ENCODE data around the gene SMTN. TPM values are rescaled to one million over a fixed set of nuclear protein-coding genes. Genes with fewer than 3 reads are reported as not detected.
A peak's percentile ranks its signal among the peaks of the same experiment; 100 is the strongest.

The SMTN gene
- total RNA-seq = 10 to 100 TPM in 1 of 3 donors, 1 to 10 TPM in 2; 8.9 to 10.4 (median 9.4) TPM

DNA sequence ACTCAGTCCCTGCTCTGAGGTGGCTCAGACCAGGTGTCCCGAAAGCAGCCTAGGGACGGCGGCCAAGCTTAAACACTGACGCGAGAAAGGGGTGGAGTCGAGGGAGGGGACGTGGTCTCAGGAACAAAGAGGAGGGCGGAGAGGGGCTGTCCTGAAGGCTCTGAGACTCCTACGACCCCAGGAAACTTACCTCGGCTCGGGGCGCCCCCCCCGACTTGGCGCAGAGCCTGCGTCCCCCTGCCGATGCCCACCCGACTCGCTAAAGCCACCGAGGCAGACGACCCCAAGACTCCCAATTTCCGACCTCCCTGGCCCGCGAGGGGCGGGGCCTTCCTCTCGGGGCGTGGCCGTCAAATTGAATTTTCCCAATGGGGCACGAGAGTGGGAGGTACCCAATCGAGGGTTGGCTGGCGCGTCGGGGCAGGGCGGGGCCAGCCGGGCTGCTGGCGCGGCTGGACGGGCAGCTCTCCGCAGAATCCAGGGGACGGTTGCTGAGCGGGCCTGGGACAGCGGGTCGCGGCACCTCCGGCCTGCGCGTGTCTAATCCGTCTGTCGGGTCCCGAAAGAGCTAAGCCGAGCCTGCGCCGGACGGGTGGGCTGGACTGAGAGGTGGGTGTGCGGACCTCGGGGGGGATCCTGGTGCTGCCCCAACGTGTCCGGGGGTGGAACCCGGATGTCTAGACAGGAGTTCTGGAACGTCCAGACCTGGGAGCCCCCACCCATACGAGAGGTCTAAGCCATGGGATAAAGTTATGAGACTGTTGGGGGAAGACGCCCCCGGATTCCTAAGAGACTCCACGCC is at the start of gene SMTN:
Gene SMTN (plus strand): TSS at position 471 of the 802 bp plus-strand sequence. CDS start 1,941 bp downstream, outside the sequence.
- Mint-ChIP-seq H3K4me1 (ENCODE audit: low read depth) (peaks cover 38% of the 10 kb centered on the region), H3K9me3 (no peaks in the 10 kb centered on the region), H3K36me3 (ENCODE audit: insufficient read depth) (no peaks in the 10 kb centered on the region), H3K4me3 (peak within 1 kb of the TSS; percentile 83), H3K27me3 (ENCODE audit: low read depth) (no peaks in the 10 kb centered on the region)
- DNase-seq = peak; percentile 83
- ATAC-seq = peak; percentile 69 to 70

DNA sequence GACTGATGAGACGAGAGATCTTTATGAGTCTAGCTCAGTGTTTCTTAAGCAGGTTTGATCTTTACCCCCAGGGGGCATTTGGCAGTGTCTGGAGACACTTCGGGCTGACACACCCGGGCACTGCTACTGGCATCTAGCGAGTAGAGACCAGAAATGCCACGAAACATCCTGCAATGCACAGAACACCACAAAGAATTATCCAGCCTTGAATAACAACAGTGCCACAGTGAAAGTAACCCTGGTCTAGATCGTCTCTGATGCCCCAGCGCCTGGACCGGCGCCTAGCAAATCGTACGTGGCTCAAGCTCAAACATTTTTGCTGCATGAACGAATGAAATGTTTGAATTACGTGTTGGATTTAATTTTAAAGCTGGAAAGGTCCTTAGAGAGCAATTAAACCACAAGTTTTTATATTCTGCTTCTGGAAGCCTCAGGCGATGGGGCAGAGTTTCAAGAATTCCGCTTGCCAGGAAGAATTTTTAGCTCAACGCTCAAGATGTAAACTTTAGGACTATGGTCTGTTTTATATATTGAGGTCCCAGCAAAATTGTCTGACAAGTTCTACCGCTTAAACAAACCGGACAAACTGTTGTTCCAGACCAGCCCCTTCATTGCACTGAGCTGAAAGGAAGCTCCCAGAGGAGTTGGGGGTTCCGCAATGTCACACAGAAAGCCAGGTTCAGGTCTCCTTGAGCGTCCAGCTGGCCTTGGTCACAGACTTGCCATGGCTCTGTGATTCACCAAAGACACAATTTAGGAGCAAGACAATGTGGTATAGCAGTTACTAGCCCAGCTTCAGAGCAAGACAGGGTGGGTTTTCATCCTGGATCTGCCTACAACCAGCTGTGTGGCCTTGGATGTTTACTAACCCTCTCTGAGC is 44.2 kb upstream of the SMTN start:
- Mint-ChIP-seq H3K4me1 (ENCODE audit: low read depth) (no peaks in the 10 kb centered on the region), H3K27me3 (ENCODE audit: low read depth) (no peaks in the 10 kb centered on the region), H3K9me3 (no peaks in the 10 kb centered on the region), H3K36me3 (ENCODE audit: insufficient read depth) (no peaks in the 10 kb centered on the region), H3K4me3 (no peak overlapping the region)
- no peak for ATAC-seq
- DNase-seq = no peak

DNA sequence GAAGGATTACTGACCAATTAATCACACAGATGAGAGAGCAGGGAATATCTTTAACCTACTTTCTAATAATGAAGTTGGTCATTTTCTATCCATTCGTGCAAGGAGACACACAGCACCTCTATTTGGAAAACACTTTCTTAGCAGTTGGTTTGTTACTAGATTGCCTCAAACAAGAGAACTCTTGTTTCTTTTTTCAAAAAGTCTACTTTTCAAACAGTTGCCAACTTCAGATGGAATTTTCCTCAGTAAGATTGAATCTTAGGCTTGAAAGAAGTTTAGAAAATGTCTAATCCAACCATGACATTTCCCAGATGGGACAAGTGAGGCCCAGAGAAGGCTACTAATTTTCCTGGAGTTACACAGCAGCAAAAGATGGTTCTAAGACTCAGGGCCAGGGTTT is 42.4 kb upstream of the SMTN start:
- no peak for DNase-seq
- no peaks in the 10 kb centered on the region for H3K4me1 Mint-ChIP-seq (ENCODE audit: low read depth)
- no peaks in the 10 kb centered on the region for H3K9me3 Mint-ChIP-seq
- no peak for ATAC-seq
- H3K27me3 Mint-ChIP-seq (ENCODE audit: low read depth) = no peaks in the 10 kb centered on the region
- H3K4me3 Mint-ChIP-seq = no peak overlapping the region
- H3K36me3 Mint-ChIP-seq (ENCODE audit: insufficient read depth) = no peaks in the 10 kb centered on the region

DNA sequence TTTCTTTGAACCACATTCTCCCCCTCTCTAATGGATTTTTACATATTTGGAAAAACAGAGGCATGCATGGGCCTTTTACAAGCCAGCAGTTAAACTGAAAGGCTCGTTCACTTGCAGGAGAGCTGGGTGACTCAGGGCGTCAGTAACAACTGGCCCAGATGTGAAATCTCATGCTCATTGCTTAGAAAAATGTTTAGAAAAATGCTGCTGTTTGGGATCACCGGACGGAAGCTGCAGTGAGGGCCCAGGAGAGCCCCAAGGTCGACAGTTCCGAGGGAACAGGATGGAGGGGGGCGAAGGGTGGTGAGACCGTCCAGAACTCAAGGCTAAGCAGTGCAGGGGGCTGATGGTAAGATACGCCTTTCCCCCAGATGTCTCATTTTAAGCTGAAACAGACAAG is 41.7 kb upstream of the SMTN start:
- Mint-ChIP-seq H3K4me1 (ENCODE audit: low read depth) (no peaks in the 10 kb centered on the region), H3K4me3 (no peak overlapping the region), H3K36me3 (ENCODE audit: insufficient read depth) (no peaks in the 10 kb centered on the region), H3K27me3 (ENCODE audit: low read depth) (no peaks in the 10 kb centered on the region), H3K9me3 (no peaks in the 10 kb centered on the region)
- no peak for ATAC-seq
- no peak for DNase-seq

DNA sequence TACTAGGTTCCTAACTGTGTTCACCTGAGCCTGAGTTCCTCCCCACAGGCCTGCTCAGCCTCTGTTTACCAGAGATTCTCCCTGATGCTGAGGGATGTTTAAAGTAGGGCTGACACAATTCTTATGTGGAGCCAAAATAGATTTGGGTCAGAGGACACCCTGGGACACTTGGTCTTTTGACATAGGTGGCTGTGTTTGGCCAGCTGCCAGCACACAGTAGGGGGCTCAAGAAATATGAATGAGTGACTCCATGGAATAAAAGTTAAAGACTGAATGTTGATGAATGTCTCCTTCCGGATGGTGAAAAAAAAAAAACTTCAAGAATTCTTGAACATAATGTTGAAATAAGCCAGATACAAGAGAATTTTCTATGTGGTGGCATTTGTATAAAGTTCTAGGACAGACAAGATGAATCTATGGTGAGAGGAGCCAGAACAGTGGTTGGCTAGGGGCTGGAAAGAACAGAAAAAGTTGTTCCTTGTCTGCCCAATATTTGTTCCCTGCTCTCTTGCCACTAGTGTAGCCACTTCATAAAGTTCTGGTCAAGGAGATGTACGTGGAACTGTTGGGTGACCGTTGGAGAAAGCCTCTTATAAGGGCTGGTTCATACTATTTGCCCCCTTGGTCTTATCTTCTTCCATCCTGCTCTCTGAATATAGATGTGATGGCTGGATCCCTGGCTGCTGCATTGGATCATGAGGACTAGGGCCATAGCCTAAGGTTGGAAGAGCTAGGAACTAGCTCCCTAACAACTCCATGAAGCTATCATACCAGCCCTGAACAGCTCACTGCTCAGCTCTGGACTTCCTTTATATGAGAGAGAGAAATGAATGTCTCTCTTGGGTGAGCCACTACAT is 40.3 kb upstream of the SMTN start:
- no peaks in the 10 kb centered on the region for H3K27me3 Mint-ChIP-seq (ENCODE audit: low read depth)
- DNase-seq (no peak), ATAC-seq (no peak)
- no peaks in the 10 kb centered on the region for H3K36me3 Mint-ChIP-seq (ENCODE audit: insufficient read depth)
- H3K4me1 Mint-ChIP-seq (ENCODE audit: low read depth) = no peaks in the 10 kb centered on the region
- H3K4me3 Mint-ChIP-seq = no peak overlapping the region
- H3K9me3 Mint-ChIP-seq = no peaks in the 10 kb centered on the region

DNA sequence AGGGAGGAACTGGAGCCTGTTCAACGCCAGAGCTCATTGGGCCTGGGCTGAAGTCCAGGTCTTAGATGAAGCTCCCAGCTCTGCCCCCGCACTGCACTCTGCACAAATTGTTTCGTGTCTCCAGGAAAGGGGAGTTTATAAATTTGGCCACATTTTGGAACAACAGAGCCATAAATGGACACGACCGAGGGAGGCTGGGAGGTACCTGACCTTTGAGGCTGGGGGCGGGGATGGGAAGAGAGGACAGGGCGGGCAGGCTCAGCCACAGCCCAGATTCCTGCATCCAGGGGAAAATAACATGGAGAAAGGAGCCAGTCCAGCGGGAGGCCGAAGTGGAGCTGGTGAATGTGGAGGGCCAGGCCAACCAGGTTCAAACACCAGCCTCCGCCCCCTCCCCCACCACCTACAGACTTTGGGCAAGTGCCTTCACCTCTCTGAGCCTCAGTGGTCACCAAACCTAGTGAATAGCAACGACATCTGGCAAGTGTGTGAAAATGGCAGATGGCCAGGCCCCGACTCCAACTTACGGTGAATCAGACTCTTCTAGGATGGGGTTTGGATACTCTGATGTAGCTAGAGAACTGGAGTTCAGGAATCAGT is 36.8 kb upstream of the SMTN start:
- ATAC-seq = no peak
- no peak for DNase-seq
- no peak overlapping the region for H3K4me3 Mint-ChIP-seq
- H3K36me3 Mint-ChIP-seq (ENCODE audit: insufficient read depth) = no peaks in the 10 kb centered on the region
- no peaks in the 10 kb centered on the region for H3K27me3 Mint-ChIP-seq (ENCODE audit: low read depth)
- no peaks in the 10 kb centered on the region for H3K9me3 Mint-ChIP-seq
- H3K4me1 Mint-ChIP-seq (ENCODE audit: low read depth) = no peaks in the 10 kb centered on the region

DNA sequence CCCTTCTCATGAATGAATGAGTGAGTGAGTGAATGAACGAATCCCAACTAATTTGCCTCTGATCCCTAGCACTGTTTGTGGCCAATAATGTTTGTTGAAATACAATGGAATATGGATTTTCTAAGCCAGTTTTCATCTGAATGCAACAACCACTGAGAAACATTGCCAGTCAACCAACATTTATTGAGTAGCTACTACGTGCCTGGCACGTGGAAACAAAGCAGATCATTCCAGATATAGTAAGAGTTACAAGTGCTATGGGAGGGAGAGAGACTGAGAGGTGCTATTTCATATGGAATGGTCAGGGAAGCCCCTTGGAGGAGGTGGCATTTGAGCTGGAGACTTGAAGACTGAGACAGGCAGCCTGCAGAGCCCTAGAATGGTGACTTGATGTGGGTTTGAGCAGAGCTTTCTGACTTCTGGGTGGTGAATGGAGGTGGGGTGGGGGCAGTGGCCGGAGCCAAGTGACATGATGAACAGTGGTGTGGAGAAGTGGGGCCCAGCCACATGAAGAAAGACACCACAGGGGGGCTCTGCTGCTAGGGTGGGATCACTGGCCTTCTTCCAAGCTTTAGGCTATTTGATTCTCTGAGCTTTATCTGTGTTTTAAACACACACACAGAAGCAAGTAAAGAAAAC is 35.1 kb upstream of the SMTN start:
- Mint-ChIP-seq H3K9me3 (no peaks in the 10 kb centered on the region), H3K4me1 (ENCODE audit: low read depth) (no peaks in the 10 kb centered on the region), H3K27me3 (ENCODE audit: low read depth) (no peaks in the 10 kb centered on the region), H3K36me3 (ENCODE audit: insufficient read depth) (no peaks in the 10 kb centered on the region), H3K4me3 (no peak overlapping the region)
- no peak for ATAC-seq
- no peak for DNase-seq

DNA sequence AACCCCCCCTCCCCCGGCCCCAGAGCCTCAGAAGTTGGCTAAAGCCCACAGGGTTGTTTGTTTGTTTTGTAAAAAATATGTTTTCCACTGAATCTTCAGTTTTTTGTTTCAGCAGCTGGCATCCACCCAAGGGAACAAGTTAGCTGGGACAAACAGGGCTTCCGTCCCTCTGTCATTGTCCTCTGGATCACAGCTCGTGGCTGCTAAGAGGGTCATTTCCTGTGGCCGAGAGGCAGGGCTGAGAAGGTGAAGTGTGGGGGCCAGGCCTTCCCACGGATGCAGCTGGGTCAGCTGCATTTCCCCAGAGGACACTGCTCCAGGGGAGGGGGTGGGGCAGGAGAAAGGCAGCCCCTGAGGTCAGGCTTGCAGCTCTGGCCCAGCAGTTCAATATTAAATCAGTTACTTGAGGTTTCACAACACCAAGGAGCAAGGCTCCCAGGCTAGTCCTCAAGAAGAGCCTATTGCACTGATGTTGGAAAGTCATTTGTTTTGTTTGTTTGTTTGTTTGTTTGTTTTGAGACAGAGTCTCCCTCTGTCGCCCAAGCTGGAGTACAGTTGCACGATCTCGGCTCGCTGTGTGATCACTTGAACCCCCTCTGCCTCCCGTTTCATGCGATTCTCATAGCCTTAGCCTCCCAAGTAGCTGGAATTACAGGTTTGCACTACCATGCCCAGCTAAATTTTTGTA is 34.4 kb upstream of the SMTN start:
- ATAC-seq (no peak), DNase-seq (no peak)
- H3K4me3 Mint-ChIP-seq = no peak overlapping the region
- H3K9me3 Mint-ChIP-seq = no peaks in the 10 kb centered on the region
- no peaks in the 10 kb centered on the region for H3K36me3 Mint-ChIP-seq (ENCODE audit: insufficient read depth)
- H3K27me3 Mint-ChIP-seq (ENCODE audit: low read depth) = no peaks in the 10 kb centered on the region
- no peaks in the 10 kb centered on the region for H3K4me1 Mint-ChIP-seq (ENCODE audit: low read depth)

DNA sequence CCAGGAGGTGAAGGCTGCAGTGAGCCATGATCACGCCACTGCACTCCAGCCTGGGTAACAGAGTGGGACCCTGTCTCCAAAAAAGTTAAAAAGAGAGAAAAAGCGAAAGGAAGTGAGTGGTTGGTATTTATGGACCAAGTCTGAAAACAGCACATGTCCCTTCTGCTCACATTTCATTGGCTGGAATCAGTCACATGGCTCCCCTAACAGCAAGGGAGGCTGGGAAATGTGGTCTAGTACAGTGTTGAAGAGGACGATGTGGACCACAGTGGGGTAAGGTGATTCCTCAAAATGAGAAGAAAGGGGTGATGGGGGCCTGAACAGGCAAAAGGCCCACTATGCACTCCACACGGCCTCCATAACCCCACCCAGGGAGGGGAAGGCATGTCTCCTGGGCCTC is 32.5 kb upstream of the SMTN start:
- Mint-ChIP-seq H3K36me3 (ENCODE audit: insufficient read depth) (no peaks in the 10 kb centered on the region), H3K4me1 (ENCODE audit: low read depth) (no peaks in the 10 kb centered on the region), H3K27me3 (ENCODE audit: low read depth) (no peaks in the 10 kb centered on the region), H3K9me3 (no peaks in the 10 kb centered on the region), H3K4me3 (no peak overlapping the region)
- ATAC-seq = no peak
- no peak for DNase-seq

DNA sequence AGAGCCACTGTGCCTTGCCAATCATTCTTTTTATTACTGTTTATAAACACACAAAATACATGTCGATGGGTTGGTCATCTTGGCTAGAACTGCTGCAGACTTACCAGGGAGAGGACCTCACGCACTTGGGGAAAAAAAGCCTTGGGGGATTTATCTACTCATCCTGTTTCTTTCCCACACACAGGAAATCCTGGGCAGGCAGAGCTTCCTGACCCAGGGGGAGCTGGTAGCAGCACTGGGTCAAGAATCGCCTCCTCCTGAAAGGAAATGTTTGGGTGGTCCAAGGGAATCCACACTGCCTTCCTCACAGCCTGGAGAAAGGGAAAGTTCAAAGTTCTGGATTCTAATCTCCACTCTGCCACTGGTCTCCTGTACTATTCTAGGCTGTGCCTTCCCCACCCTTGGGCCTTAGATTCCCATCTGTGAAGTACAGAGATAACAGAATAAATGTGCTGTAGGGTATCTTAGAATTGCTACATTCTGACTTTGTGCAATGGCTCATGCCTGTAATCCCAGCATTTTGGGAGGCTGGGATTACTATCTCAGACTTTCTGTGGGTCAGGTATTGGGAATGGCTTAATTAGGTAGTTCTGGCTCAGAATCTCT is 31.2 kb upstream of the SMTN start:
- ATAC-seq (no peak), DNase-seq (no peak)
- H3K4me1 Mint-ChIP-seq (ENCODE audit: low read depth) = no peaks in the 10 kb centered on the region
- H3K4me3 Mint-ChIP-seq = no peak overlapping the region
- no peaks in the 10 kb centered on the region for H3K27me3 Mint-ChIP-seq (ENCODE audit: low read depth)
- H3K9me3 Mint-ChIP-seq = no peaks in the 10 kb centered on the region
- no peaks in the 10 kb centered on the region for H3K36me3 Mint-ChIP-seq (ENCODE audit: insufficient read depth)

DNA sequence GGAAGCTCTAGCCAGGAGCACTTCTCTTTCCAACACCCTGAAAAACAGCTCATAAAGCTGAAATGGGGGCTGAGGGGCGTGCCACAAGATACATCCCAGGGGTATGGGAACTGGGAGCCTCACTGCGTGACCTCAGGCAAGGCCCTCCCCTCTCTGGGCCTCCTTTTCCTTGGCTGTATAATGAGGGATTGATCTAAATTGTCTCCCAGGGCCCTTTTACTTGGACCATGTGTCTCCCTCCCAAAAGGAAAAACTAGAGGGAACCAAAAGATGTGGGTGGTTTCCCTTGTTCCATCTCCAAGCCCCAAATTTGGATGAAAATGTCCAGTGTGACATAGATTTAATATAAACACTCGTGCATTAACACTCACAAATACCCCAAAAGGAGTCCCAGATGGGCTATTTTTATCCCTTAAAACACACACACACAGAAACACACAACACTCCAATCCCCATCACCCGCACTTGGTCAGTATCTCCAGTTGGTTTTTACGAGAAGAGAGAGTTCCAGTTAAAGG is 25.9 kb upstream of the SMTN start:
- H3K36me3 Mint-ChIP-seq (ENCODE audit: insufficient read depth) = no peaks in the 10 kb centered on the region
- H3K4me1 Mint-ChIP-seq (ENCODE audit: low read depth) = no peaks in the 10 kb centered on the region
- H3K9me3 Mint-ChIP-seq = no peaks in the 10 kb centered on the region
- DNase-seq (no peak), ATAC-seq (no peak)
- H3K4me3 Mint-ChIP-seq = no peak overlapping the region
- no peaks in the 10 kb centered on the region for H3K27me3 Mint-ChIP-seq (ENCODE audit: low read depth)

DNA sequence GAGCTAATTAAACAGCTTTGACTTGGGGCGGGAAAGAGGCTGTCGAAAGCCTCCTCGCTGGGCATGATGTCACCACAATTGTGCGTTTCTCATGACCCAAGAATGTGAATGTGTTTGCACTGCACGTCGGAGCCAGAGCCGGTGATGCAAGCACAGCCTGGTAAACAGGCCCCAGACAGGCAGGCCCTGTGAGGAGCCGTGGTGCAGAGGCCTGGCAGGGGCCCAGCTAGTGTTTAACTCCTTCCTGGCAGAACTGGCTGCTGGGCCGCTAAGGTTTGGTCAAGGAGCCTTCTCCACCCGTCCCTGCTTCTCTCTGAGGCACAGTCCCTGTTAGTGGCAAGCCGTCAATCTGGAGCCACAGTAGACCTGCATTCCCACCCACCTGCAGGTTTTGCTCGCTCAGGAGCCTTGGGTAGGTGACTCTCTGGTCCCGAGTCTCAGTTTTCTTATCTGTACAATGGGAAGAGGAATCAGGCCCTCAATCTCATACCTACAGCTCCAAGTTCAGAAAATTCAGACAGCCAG is 25.4 kb upstream of the SMTN start:
- H3K9me3 Mint-ChIP-seq = no peaks in the 10 kb centered on the region
- DNase-seq = no peak
- no peaks in the 10 kb centered on the region for H3K4me1 Mint-ChIP-seq (ENCODE audit: low read depth)
- H3K27me3 Mint-ChIP-seq (ENCODE audit: low read depth) = no peaks in the 10 kb centered on the region
- no peaks in the 10 kb centered on the region for H3K36me3 Mint-ChIP-seq (ENCODE audit: insufficient read depth)
- no peak overlapping the region for H3K4me3 Mint-ChIP-seq
- no peak for ATAC-seq
